PC-3 (cell line): ENCODE results near the gene TBX18. TPM values are rescaled to one million over a fixed set of nuclear protein-coding genes. Genes with fewer than 3 reads are reported as not detected.

Experiments
- ATAC-seq: fragments of 200-7000 bp; cut with Tn5 transposase; 2 replicates; pipeline ENCODE4 v1.9.1; 2020; ENCODE audit warnings: mild to moderate bottlenecking, moderate library complexity
- BruUV-seq: library from RNA; stranded (reverse); fragments of 400-500 nt; replicated peaks from 2 replicates; lab custom pipeline; 2021; lab: Mats Ljungman, UMichigan
- CTCF ChIA-PET: fragments of 300-600 bp; sonication (Branson Sonifier 250); formaldehyde crosslinking; loops from one replicate; lab custom pipeline; 2022; ENCODE audit warnings: antibody characterized with exemption; lab: Charles Lee
- POLR2A ChIA-PET: fragments of 300-600 bp; sonication (Branson Sonifier 250); formaldehyde crosslinking; loops from one replicate; lab custom pipeline; 2022; ENCODE audit warnings: antibody characterized with exemption; ENCODE audit not compliant: unreplicated experiment; lab: Charles Lee
- DNase-seq: peaks from one replicate; pipeline ENCODE4 v3.0.0-alpha.2; 2015
- H2AFZ ChIP-seq: fragments of 300-600 bp; sonication (generic); 2 replicates; pipeline ENCODE4 v1.6.0; 2016; ENCODE audit warnings: antibody characterized with exemption, low read length
- H3F3A ChIP-seq: fragments of 300-600 bp; sonication (generic); one replicate; pipeline ENCODE4 v1.6.0; 2017; ENCODE audit warnings: antibody characterized with exemption, low read length, control low read depth, mild to moderate bottlenecking; ENCODE audit not compliant: unreplicated experiment
- H3K27ac ChIP-seq: fragments of 300-600 bp; sonication (generic); 2 replicates; pipeline ENCODE4 v1.5.1; 2016; ENCODE audit warnings: mild to moderate bottlenecking, low read length
- H3K27me3 ChIP-seq: fragments of 300-600 bp; sonication (generic); 2 replicates; pipeline ENCODE4 v1.6.1; 2016; ENCODE audit warnings: low read length, mixed read lengths
- H3K36me3 ChIP-seq: fragments of 300-600 bp; sonication (generic); 2 replicates; pipeline ENCODE4 v1.6.1; 2016; ENCODE audit warnings: low read depth, mixed run types, low read length, mixed read lengths
- H3K4me1 ChIP-seq: fragments of 300-600 bp; sonication (generic); 2 replicates; pipeline ENCODE4 v1.5.1; 2016; ENCODE audit warnings: low read length; ENCODE audit not compliant: insufficient read depth
- H3K4me2 ChIP-seq: fragments of 300-600 bp; sonication (generic); 2 replicates; pipeline ENCODE4 v1.6.0; 2016; ENCODE audit warnings: low read length
- H3K4me3 ChIP-seq: fragments of 300-600 bp; sonication (generic); 2 replicates; pipeline ENCODE4 v1.5.1; 2016; ENCODE audit warnings: mild to moderate bottlenecking, low read length, mixed read lengths
- H3K79me2 ChIP-seq: fragments of 300-600 bp; sonication (generic); 2 replicates; pipeline ENCODE4 v1.6.1; 2017; ENCODE audit warnings: low read length, mixed read lengths
- H3K9ac ChIP-seq: fragments of 300-600 bp; sonication (generic); 2 replicates; pipeline ENCODE4 v1.6.0; 2016; ENCODE audit warnings: mild to moderate bottlenecking, low read length
- H3K9me2 ChIP-seq: fragments of 300-600 bp; sonication (generic); replicated peaks from 2 replicates; pipeline ENCODE4 v1.6.1; 2016; ENCODE audit warnings: mixed run types, low read length, mixed read lengths
- H3K9me3 ChIP-seq: fragments of 300-600 bp; sonication (generic); 2 replicates; pipeline ENCODE4 v1.6.1; 2016; ENCODE audit warnings: low read length, mixed read lengths
- H4K20me1 ChIP-seq: fragments of 300-600 bp; sonication (generic); 2 replicates; pipeline ENCODE4 v1.6.1; 2016; ENCODE audit warnings: low read length, mixed read lengths
- EZH2 ChIP-seq: fragments of 300-600 bp; sonication (generic); IDR thresholded peaks from one replicate; pipeline ENCODE4 v1.6.1; 2017; ENCODE audit warnings: antibody characterized with exemption, mild to moderate bottlenecking, low read length; ENCODE audit not compliant: unreplicated experiment
- EZH2phosphoT487 ChIP-seq: fragments of 300-600 bp; sonication (generic); IDR thresholded peaks from 2 replicates; pipeline ENCODE4 v1.6.1; 2018; ENCODE audit warnings: mild to moderate bottlenecking, antibody characterized with exemption, low read length, borderline replicate concordance
- intact Hi-C: fragments of 100-400 bp; cut with micrococcal nuclease; formaldehyde crosslinking; loops from 2 replicates; pipeline ENCODE4 v1.9.0; 2023
- total RNA-seq: library from RNA; depleted of rRNA; stranded (reverse); fragments of >200 nt; gene quantifications from 2 replicates; pipeline ENCODE4 v1.2.3, GENCODE V29; 2014
- TF ChIP-seq, protein P1 (sequence below): fragments of 300-600 bp; sonication (generic); conservative IDR thresholded peaks from 2 replicates; pipeline ENCODE4 v1.5.1; 2017; ENCODE audit warnings: antibody characterized with exemption, low read depth, mild to moderate bottlenecking, low read length

Gene TBX18
- total RNA-seq, 1 experiment from 2014 or later = not detected

- Histone ChIP-seq H3K36me3 (no peaks in the 10 kb centered on the region), H4K20me1 (no peaks in the 10 kb centered on the region), H3K4me2 (no peak overlapping the region), H3K79me2 (no peaks in the 10 kb centered on the region), H3K27ac (no peak overlapping the region), H3F3A (no peaks in the 10 kb centered on the region), H3K9ac (no peak overlapping the region), H3K4me1 (no peaks in the 10 kb centered on the region), H3K27me3 (peaks cover 63% of the 10 kb centered on the region), H3K9me2 (no peaks in the 10 kb centered on the region), H3K9me3 (no peaks in the 10 kb centered on the region), H3K4me3 (no peak overlapping the region), H2AFZ (no peak overlapping the region)
- intact Hi-C loops = no loop called here
- no peak for ATAC-seq
- POLR2A ChIA-PET = no interaction called here
- CTCF ChIA-PET = no interaction called here
- no TSS peak for BruUV-seq
- TF ChIP-seq EZH2 (no peak), EZH2phosphoT487 (no peak)
- TF ChIP-seq, protein P1, sequence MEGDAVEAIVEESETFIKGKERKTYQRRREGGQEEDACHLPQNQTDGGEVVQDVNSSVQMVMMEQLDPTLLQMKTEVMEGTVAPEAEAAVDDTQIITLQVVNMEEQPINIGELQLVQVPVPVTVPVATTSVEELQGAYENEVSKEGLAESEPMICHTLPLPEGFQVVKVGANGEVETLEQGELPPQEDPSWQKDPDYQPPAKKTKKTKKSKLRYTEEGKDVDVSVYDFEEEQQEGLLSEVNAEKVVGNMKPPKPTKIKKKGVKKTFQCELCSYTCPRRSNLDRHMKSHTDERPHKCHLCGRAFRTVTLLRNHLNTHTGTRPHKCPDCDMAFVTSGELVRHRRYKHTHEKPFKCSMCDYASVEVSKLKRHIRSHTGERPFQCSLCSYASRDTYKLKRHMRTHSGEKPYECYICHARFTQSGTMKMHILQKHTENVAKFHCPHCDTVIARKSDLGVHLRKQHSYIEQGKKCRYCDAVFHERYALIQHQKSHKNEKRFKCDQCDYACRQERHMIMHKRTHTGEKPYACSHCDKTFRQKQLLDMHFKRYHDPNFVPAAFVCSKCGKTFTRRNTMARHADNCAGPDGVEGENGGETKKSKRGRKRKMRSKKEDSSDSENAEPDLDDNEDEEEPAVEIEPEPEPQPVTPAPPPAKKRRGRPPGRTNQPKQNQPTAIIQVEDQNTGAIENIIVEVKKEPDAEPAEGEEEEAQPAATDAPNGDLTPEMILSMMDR = no peak
- no peak for DNase-seq
These were observed 16.0 kb downstream of the TBX18 start for GRCh38 chr6:84748376-84748775.

DNA sequence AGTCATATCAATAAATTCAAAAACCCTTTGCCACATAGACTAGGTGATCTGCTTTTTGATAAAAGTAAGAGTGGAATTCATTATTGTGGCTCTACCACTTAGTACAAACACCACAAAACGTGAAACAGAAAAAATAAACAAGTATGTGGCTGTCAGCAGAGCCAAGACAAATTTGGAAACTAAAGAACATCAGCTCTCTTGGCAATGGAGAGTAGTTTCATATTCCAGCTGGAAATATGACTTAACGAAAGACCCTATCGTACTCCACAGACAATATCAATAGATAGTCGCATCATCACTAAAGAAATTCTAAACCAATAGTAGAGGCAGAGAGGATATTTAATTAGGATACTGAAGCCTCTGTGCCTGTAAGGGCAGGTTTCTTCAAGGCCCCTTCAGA lies 20.8 kb downstream of the TBX18 start:
- Histone ChIP-seq H3K27me3 (peaks cover 75% of the 10 kb centered on the region), H2AFZ (no peak overlapping the region), H3K27ac (no peak overlapping the region), H4K20me1 (no peaks in the 10 kb centered on the region), H3F3A (no peaks in the 10 kb centered on the region), H3K4me2 (no peak overlapping the region), H3K4me1 (no peaks in the 10 kb centered on the region), H3K36me3 (no peaks in the 10 kb centered on the region), H3K79me2 (no peaks in the 10 kb centered on the region), H3K9me3 (no peaks in the 10 kb centered on the region), H3K4me3 (no peak overlapping the region), H3K9ac (no peak overlapping the region), H3K9me2 (no peaks in the 10 kb centered on the region)
- ATAC-seq (no peak), DNase-seq (no peak)
- ChIA-PET CTCF (no interaction called here), POLR2A (no interaction called here)
- intact Hi-C loops = no loop called here
- TF ChIP-seq, protein P1 = no peak
- TF ChIP-seq EZH2 (no peak), EZH2phosphoT487 (no peak)
- BruUV-seq = no TSS peak

GRCh38 chr6:84740385-84740784 lies 24.0 kb downstream of the TBX18 start:
- BruUV-seq = no TSS peak
- ChIA-PET POLR2A (no interaction called here), CTCF (no interaction called here)
- Histone ChIP-seq H3K9ac (no peak overlapping the region), H3K4me3 (no peak overlapping the region), H3K79me2 (no peaks in the 10 kb centered on the region), H3K27me3 (peaks cover 88% of the 10 kb centered on the region), H3K9me2 (no peaks in the 10 kb centered on the region), H3K9me3 (no peaks in the 10 kb centered on the region), H4K20me1 (no peaks in the 10 kb centered on the region), H3K27ac (no peak overlapping the region), H3K4me2 (no peak overlapping the region), H2AFZ (no peak overlapping the region), H3F3A (no peaks in the 10 kb centered on the region), H3K36me3 (no peaks in the 10 kb centered on the region), H3K4me1 (no peaks in the 10 kb centered on the region)
- no peak for DNase-seq
- TF ChIP-seq EZH2phosphoT487 = no peak
- TF ChIP-seq EZH2 = no peak
- intact Hi-C loops = no loop called here
- ATAC-seq = no peak
